Activated CD8-positive, alpha-beta memory T cell treated with anti-CD3 and anti-CD28 coated beads for 36 hours (primary cell): ENCODE results near the gene EPS8. TPM values are rescaled to one million over a fixed set of nuclear protein-coding genes. Genes with fewer than 3 reads are reported as not detected.

ENCODE experiments used
- CTCF ChIA-PET: fragments of 350-600 bp; sonication (Branson Sonifier 250); formaldehyde crosslinking; loops from one replicate; lab custom pipeline; 2021; ENCODE audit warnings: antibody characterized with exemption; lab: Charles Lee
- POLR2A ChIA-PET: fragments of 350-600 bp; sonication (Branson Sonifier 250); formaldehyde crosslinking; loops from one replicate; lab custom pipeline; 2021; ENCODE audit warnings: antibody characterized with exemption; lab: Charles Lee
- total RNA-seq, 2 experiments: library from RNA; stranded (reverse); gene quantifications; one replicate each; pipeline ENCODE4 v1.2.3, GENCODE V29; 2021

EPS8 gene
- total RNA-seq, result 1 to 10 TPM in 1 of 2 experiments, under 1 TPM in 1; 0.65 to 1.2 TPM

- POLR2A ChIA-PET, result no interaction called here
- CTCF ChIA-PET, result interaction anchor here (0.7 kb wide), 1 partner anchor 19 kb away, joined by 4 read pairs; no protein-coding TSS in a partner anchor
Measured at GRCh38 chr12:15789220-15790171, at the start of gene EPS8. TSS of gene EPS8 (minus strand) at chr12:15789388. CDS start at chr12:15682951, 106,437 bp downstream.

- ChIA-PET POLR2A (no interaction called here), CTCF (no interaction called here)
Measured at GRCh38 chr12:15837141-15837790, 48.1 kb upstream of the EPS8 start.

GRCh38 chr12:15834575-15834974 is 45.4 kb upstream of the EPS8 start:
- CTCF ChIA-PET, result no interaction called here
- POLR2A ChIA-PET, result no interaction called here

GRCh38 chr12:15831315-15831978 is 42.3 kb upstream of the EPS8 start:
- ChIA-PET CTCF (no interaction called here), POLR2A (no interaction called here)

- ChIA-PET POLR2A (no interaction called here), CTCF (no interaction called here)
Measured at GRCh38 chr12:15830538-15830937, 41.4 kb upstream of the EPS8 start.

- CTCF ChIA-PET, result no interaction called here
- POLR2A ChIA-PET, result no interaction called here
Measured at GRCh38 chr12:15829949-15830348, 40.8 kb upstream of the EPS8 start.

GRCh38 chr12:15829255-15829654 is 40.1 kb upstream of the EPS8 start:
- POLR2A ChIA-PET, result no interaction called here
- CTCF ChIA-PET, result no interaction called here

GRCh38 chr12:15827136-15827535 is 37.9 kb upstream of the EPS8 start:
- ChIA-PET CTCF (no interaction called here), POLR2A (no interaction called here)

- CTCF ChIA-PET, result no interaction called here
- POLR2A ChIA-PET, result no interaction called here
Measured at GRCh38 chr12:15824516-15824915, 35.3 kb upstream of the EPS8 start.

- CTCF ChIA-PET, result no interaction called here
- POLR2A ChIA-PET, result no interaction called here
Measured at GRCh38 chr12:15823360-15824128, 34.4 kb upstream of the EPS8 start.

- POLR2A ChIA-PET, result no interaction called here
- CTCF ChIA-PET, result no interaction called here
Measured at GRCh38 chr12:15819644-15820437, 30.7 kb upstream of the EPS8 start.

GRCh38 chr12:15818418-15818817 is 29.2 kb upstream of the EPS8 start:
- ChIA-PET CTCF (no interaction called here), POLR2A (no interaction called here)

- POLR2A ChIA-PET, result no interaction called here
Measured at GRCh38 chr12:15815730-15816129, 26.5 kb upstream of the EPS8 start.

GRCh38 chr12:15811214-15812127 is 22.3 kb upstream of the EPS8 start:
- CTCF ChIA-PET, result no interaction called here
- POLR2A ChIA-PET, result no interaction called here

More at GRCh38 chr12:15815730-15816129, 26.5 kb upstream of the EPS8 start:
- CTCF ChIA-PET, result no interaction called here

- POLR2A ChIA-PET, result no interaction called here
- CTCF ChIA-PET, result no interaction called here
Measured at GRCh38 chr12:15808652-15809051, 19.5 kb upstream of the EPS8 start.

GRCh38 chr12:15808250-15808649 is 19.1 kb upstream of the EPS8 start:
- POLR2A ChIA-PET, result no interaction called here
- CTCF ChIA-PET, result no interaction called here

- ChIA-PET CTCF (no interaction called here), POLR2A (no interaction called here)
Measured at GRCh38 chr12:15806826-15807225, 17.6 kb upstream of the EPS8 start.
